HG03571 (cell line): Measurements from ENCODE around the gene TRAF1.

ENCODE experiments used
- ATAC-seq: cut with Tn5 transposase; IDR thresholded peaks from one replicate; pipeline ENCODE4 v1.9.1; 2021; ENCODE audit not compliant: unreplicated experiment

The TRAF1 gene

DNA sequence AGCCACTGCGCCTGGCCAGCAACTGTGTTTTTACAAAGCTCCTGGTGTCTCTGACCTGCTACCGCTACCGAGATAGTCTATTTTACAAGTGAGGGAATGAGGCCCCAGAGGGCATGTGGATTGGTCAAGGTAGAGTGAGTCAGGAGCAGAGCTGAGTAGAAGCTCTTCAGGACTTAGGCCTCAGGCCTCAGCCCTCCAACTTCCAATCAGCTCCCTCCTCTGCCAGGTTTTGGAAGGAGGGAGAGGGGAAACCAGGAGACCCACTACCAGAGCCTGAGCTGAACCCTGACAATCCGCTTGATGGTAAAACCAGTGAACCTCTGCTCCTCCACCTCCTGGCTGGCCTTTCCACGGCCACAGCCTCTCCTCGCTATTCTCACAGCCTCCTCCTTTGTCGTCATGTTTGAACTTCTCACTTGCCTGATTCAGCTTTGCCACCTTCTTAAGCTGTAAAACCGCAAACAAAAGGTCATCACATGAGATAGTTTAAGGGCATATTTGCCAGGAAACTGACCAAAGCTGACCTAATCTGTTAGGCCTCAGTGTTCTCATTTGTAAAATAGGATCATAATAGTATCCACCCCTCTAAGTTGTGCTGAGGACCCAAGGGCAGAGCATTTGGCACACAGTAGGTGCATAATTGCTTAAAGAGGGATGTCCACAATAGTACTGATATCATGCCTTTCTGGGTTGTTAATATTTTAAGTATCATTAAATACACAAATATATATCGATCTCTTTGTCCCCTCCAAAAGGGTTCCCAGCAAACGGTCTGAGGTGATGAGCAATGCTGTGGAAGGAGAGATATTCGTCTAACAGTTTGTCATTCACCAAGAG is 1.7 kb downstream of the TRAF1 start:
- no peak for ATAC-seq

DNA sequence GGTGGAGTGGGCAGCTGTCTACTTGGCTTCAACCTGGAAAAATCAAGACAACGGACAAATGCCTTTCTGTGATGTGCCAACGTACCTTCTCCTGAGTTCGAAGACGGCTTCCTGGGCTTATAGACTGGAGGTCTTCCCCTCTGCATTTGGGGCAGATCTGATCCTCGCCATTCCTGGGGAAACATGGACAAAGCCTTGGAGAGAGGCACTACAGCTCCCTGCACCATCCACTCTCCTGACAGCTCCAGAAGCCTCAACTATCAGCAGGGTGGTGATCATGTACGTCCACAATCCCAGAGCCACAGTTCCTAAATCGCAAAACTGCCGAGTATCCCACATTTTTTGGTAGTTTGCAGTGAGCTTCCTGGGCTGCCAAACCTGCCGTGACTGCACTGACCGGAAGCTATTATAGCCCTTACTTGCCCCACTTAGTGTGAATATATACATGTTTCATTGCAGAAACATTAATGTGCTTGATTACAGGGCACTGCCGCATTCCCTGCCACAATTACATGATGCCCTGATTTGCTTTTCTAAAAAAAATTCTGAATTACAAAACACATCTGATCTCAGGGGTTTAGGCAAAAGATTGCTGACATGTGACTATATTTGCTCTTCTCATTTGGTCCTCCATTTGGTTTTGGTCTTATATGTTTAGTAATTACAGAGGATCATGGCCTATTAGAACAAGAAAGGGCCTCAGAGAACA is 2.8 kb downstream of the TRAF1 start:
- no peak for ATAC-seq

DNA sequence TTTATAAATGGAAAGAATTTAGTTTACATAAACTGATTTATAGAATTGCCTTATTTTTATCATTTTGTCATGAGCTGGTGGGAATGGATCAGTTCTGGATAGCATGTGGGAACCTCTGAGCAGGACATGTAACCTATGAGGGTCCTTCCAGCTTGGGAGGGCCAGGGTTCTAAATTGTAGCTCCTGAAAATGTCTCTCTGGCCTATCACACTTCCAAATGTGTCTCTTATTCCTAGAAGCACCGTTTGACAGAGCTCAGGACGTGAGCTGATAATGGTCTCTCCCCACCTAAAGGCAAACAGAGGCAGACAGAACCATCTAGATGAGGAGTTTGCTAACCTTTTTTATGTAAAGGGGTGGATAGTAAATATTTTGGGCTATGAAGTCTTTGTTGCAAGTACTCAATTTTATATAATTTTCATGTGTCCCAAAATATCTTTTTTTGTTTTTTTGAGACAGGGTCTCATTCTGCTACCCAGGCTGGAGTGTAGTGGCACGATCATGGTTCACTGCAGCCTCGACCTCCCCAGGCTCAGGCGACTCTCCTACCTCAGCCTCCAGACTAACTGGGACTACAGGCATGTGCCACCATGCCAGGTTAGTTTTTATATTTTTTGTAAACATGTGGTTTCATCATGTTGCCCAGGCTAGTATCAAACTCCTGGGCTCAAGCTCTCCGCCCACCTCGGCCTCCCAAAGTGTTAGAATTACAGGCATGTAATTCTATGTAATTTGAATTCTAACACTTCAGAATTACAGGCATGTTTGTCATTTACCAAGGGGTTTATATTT is 4.0 kb downstream of the TRAF1 start:
- ATAC-seq: no peak

DNA sequence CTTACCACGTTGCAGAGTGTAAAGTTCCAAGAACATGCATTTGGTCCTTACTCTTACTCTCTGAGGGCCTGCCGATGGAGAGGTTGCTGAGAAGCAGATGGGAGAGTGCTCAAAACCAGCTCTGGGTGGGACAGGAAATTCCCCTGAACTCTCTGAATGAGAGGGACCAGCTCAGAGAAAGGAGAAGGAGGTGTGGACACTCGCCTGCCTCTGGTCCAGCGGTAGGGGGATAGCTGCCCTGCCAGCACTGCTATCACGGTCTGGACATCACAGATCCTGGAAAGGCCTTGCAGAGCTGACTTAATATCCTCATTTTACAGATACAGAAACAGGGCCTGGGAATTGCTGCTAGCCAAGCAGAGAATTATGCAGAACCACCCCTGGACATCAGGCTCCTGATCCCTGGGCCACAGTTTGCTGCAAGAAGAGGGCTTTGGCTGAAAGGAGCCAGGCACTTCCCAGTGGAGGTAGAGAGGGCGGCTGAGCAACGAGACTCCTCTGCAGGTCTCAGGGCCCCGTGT is 4.9 kb downstream of the TRAF1 start:
- ATAC-seq: no peak

DNA sequence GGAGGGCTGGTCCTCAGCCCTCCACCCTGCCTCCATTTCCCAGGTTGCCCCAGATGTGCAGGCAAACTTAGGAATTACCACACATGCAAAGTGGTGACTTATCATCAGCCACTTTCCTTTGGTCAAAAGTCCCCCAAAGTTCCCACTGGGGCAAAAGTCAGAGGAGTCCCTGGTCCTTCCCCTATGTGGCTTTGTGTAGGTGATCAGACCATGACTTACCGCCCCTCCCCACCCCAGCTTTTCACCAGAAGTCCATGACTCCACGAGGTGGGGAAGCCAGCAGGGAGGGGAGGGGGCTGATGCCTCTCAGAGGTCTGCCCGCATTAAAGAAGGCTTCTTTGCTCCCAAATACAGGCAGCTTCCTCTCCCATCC is 5.8 kb downstream of the TRAF1 start:
- ATAC-seq: no peak

DNA sequence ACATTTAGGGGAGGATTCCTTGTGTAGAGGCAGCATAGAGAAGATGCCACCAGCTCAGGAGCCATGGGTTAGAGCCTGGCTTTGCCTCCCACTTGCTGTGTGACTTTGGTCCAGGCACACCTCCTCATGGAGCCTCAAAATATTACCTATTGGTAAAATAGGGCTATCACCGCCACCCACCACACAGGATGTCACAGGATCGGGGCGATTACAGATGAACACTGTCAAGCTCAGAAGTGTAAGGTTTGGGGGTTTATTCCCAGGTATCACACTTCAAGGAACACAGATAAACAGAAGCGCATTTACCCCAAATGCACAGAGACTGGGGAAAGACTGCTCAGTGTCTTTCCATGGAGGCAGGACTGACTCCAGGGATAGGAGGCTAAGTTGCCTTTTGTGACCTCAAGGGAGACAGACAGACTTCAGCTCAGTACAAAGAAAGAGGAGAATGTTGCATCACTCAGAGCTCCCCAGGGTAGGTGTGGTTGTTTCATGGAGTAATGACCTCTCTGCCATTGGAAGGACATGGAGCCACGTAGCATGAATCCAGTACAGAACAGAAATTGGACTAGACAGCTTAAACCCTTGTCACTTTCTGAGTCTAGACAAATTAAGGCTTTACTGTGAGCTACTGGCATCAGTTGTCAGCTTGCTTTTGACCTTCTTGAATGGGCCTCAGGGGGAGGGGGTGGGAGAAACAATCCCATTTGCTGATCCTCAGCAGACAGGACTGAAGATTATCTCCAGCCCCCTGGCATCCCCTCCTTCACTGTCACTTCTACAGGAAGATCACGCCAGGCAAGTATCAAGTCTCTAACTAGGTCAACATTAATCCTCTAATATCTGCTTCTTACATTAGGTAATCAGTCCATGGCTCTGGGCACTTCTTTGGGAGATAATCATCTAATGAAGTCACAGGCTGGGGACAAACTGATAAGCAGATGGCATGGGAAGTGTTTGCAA is 6.5 kb downstream of the TRAF1 start:
- ATAC-seq: no peak

DNA sequence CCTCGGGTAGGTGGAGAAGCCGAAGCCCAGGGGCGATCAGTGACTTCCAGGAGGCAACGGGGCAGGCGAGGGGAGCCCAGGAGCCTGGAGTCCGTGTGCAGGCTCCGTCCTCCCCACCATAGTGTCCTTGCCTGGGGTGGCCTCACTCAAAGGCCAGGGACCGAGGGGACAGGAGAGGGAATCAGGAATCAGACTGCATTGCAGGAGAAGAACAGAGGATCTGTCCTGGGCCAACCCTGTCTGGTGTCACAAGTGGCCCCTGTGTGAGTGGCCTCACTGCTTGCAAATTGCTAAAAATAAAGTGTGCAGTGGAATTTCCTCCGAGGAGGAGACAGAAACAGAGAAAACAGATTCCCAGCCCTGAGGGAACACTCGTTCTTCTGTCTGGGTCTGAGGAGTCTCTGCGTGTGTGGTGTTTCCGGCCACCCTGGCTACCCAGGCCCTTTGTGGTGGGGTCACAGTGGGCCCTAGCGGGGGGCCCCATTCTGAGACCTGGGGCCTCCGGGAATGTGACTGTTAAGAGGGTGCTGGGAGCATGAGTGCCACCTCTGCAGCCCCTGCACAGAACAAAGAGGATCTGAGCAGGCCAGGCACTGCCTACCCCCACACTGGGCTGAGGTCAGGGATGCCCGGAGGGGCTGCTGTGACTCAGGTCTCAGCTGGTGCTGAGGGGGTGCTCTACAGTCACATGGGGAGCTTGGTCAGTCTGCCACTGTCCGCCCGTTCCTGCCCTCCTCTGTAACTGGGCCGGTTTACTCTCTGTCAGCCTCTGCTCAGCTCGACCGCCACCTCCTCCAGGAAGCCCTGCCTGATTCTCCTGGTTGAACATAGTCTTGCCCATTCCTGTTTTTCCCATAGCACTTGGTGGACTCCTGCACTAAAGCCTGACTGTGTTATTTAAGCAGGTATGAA is 7.4 kb downstream of the TRAF1 start:
- ATAC-seq: no peak

DNA sequence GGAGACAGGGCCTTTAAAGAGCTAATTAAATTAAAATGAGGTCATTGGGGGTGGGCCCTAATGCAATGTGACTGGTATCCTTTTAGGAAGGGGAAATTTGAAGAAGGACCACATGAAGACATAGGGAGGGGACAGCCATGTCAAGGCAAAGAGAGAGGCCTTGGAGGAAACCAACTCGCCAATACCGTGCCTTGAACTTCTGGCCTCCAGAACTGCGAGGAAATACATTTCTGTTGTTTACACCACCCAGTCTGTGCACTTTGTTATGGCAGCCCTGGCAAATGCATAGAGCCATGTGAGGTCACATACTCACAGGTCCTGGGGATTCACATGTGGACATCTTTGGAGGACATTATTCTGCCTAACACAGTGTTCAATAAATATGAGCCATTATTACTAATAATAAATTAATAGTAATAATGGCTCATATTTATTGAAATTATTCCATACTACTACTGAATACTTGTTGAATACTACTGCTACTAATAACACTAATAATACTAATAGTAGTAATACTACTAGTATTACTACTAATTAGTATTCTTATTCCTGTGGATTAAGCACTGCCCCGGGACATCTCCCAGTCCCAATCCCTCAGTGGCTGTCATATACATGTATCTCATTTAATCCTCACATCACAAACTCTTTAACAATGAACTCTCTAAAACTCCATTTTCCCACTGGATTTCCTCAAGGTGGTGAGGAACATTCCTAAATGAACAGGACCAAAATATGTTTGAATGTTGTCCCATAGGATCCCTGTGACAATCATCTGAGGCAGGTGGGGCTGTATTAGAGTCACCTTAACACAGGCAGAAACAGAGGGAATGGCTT is 8.4 kb downstream of the TRAF1 start:
- ATAC-seq: no peak

DNA sequence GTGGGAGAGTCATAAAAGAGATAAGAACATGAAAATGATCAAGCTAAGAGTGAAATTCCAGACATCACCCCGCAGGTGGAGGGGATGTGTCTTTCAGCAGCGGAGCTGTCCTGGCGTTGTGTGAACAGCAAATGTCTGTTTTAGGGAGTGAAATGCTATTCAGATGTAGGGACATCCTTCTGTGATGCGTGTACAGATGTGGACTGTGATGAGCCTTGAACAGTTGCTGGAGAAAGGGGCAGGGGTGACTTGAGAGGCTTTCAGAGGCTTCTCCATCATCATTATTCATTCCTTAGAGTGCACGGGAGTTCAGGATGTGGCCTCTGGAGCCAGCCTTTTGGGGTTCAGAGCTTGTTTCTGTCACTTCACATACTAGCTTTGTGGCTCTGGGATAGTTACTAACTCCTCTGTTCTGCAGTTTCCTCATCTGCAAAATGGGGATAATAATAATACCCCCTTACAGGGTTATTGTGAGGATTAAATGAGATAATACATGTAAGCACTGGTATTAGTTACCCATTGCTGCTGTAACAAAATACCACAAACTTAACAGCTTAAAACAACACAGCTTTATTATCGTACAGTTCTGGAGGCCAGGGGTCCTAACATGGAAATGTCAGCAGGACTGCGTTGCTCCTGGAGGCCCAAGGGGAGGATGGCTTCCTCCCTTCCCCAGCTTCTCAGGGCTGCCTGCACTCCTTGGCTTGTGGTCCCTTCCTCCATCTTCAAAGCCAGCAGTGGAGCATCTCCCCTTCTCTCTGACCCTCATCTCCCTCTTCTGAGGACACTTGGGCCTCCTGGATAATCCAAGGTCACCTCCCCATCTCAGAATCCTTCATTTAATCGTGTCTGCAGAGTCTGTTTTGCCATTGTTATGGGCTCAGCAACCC is 9.4 kb downstream of the TRAF1 start:
- no peak for ATAC-seq

DNA sequence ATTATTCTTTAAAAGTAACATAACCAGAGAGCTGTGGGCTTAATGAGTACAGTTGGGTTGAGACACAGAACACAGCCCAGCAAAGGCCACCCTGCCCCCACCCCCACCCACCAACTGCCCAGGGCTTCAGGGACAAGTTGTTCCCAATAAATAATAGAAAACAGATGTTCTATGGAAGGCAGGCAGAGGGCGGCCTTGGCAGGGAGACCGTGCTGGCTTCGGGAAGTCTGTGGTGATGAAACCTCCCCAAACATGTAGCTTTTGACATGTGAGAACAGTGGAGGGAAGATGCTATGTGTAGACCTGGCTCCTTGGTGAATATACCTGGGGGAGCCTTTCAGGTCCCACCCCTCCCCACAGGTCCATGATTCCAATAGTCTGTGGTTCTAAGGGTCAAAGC is 10.0 kb downstream of the TRAF1 start:
- ATAC-seq: no peak

DNA sequence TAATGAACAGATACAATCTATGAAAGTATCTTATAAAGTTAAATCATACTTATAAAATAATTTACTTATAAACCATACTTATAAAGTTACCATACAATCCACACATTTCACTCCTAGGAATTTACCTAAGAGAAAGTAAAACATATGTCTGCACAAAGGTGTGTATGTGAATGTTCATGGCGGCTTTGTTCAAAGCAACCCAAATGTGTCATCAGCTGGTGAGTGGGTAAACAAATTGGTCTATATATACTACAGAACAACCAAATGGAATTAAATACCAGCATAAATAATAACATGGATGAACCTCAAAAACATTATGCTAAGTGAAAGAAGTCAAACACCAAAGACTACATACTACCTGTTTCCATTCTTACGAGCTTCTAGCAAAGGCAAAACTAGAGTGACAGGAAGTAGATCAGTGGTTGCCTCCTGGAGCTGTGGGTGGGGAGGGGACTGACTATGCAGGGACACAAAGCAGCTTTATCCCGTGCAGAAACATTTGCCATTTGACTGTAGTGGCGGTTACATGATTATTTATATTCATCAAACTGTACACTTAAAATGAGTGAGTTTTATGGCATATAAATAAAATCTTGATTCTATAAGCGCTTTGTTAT is 10.6 kb downstream of the TRAF1 start:
- ATAC-seq: no peak

DNA sequence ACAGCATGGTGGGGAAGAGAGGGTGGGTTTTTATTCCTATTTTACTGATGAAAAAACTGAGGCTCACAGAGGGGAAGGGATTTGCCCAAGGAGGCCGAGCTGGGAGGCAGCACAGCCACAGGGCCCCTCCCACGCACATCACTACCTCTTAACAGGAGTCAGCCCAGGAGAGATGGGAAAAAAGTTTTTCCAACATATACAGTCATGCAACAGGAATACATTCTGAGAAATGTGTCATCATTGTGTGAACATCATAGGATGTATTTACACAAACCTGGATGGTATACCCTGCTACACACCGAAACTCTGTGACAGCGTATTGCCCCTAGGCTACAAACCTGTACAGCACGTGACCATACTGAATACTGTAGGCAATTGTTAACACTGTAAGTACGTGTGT is 11.6 kb downstream of the TRAF1 start:
- no peak for ATAC-seq

DNA sequence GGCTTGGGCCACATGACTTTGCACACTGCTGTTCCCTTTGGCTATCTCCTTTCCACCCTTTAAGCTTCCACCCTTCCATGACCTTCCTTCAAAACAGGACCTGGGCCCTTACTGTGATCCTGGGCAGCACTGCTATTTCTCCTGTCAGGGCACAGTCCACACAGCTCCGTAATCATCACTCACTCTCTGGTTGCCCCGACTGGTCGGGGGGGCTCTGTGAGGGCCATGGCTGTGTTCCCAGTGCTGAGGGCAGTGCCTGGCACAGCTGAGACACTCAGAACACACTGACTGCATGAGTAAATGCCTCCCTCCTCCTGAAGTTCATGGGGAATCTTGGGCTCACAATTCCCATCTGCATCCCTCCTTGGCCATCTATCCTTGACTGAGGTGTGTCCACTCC is 12.2 kb downstream of the TRAF1 start:
- no peak for ATAC-seq

DNA sequence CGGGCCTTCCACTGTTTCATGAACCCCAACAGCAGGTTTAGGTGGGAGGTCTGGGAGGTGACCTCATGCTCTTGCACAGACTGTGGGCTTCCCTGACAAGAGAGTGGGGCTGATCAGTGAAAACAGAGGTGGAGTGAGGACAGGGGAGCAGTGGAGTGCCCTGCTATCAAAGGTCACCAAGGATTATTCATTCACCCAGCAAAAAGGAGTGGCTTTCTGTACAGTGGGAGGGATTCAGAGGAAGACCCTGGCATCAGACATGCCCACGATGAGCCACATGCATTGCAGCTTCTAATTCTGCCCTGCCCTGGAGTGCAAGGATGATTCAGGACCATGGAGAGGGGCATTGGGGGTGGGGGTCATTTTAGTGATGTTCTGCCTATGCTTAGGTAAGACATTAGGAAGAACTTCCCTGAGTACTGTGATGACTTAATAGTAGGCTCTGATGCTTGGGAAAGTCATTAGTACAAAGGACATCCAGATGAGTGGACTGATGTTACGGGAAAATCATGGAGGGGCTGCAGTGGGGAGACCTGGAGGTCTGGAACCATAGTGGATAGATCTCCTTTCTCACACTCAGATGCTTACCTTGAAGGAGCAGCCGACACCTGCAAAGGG is 12.8 kb downstream of the TRAF1 start:
- ATAC-seq: no peak

DNA sequence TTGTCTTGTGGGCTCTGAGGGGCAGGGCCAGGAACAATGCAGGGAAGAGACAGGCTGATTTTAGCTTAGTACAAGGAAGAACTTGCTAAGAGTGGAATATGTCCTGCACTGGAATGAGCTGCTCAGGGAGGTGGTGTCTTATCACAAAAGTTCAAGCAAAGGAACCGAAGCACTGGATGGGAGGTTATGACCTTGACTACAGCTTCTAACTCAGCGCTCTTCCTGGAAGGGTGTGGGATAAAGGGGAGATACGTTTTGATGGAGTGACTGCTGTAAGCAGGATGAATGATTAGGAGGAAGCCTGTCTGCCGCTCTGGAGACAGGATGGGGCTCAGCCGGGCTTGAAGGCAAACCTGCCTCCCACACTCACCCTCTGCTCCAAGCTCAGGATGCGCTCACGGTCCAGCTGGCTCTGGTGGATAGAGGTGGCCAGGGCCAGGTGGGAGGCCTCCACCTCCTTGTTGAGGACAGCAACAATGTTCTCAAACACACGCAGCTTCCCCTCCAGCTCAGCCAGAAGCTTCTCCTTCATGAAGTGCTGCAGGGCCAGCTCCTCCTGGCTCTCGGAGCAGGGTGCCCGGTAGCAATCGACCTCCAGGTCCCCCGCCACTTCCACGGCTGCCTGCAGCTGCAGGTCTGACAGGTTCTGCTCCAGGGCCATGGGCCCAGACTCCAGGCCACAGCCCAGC is 13.5 kb downstream of the TRAF1 start:
- ATAC-seq: no peak

DNA sequence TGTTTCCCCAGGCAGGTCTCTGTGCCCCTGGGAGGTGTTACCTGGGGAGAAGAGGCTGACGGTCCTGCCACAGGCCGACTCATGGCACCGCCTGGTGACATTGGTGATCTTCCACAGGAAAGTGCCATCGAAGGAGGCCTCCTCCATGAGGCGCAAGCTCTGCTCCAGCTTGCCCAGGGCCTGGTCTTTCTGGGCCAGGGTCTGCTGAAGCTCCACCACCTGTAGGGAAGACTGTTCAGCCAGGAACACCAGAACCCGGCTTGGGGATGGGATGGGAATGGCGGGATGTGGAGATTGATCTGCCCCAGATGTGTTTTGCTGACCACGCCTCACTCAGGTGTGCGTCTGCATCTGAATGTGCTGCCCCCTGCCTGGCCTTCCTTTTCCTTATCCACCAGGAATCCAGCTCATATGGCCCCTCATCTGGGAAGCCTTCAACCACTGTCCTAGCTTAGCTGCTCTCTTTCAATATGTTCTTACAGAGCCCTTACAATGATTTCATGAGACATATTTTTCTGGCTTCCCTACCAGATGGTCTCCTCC is 15.2 kb downstream of the TRAF1 start:
- no peak for ATAC-seq
